GM19099 (cell line): ENCODE measurements around the gene PDZD11.
A peak's percentile ranks its signal among the peaks of the same experiment; 100 is the strongest.

ENCODE experiments used
- POLR2A ChIP-seq: IDR thresholded peaks from 3 replicates; pipeline ENCODE4 v1.6.1; 2011; ENCODE audit warnings: low read depth; ENCODE audit not compliant: insufficient read length; ENCODE audit errors: extremely low read depth

The PDZD11 gene

GRCh38 chrX:70289793-70290770, at the start of gene PDZD11, which contains the start of gene KIF4A:
Gene PDZD11, minus strand, starts transcription at chrX:70289927. Its CDS starts 586 bp downstream, at chrX:70289341.
Gene KIF4A, plus strand, starts transcription at chrX:70290104. Its CDS starts 355 bp downstream, at chrX:70290459.
- peak; percentile 86 for TF ChIP-seq POLR2A

- no peak for TF ChIP-seq POLR2A
These were observed 48.6 kb upstream of the PDZD11 start for GRCh38 chrX:70338290-70338689.

- no peak for TF ChIP-seq POLR2A
These were observed 47.0 kb upstream of the PDZD11 start for GRCh38 chrX:70336767-70337166.

- TF ChIP-seq POLR2A = no peak
These were observed 42.9 kb upstream of the PDZD11 start for GRCh38 chrX:70332600-70332999.

- TF ChIP-seq POLR2A = no peak
These were observed 41.4 kb upstream of the PDZD11 start for GRCh38 chrX:70331161-70331560.

GRCh38 chrX:70324326-70324725, 34.6 kb upstream of the PDZD11 start:
- no peak for TF ChIP-seq POLR2A

- no peak for TF ChIP-seq POLR2A
These were observed 33.1 kb upstream of the PDZD11 start for GRCh38 chrX:70322784-70323183.

- TF ChIP-seq POLR2A = no peak
These were observed 23.8 kb upstream of the PDZD11 start for GRCh38 chrX:70313503-70313902.

- no peak for TF ChIP-seq POLR2A
These were observed 12.0 kb upstream of the PDZD11 start for GRCh38 chrX:70301716-70302115.

- TF ChIP-seq POLR2A = no peak
These were observed 3.9 kb upstream of the PDZD11 start for GRCh38 chrX:70293621-70294020.

GRCh38 chrX:70292788-70293187, 3.1 kb upstream of the PDZD11 start:
- TF ChIP-seq POLR2A = no peak

GRCh38 chrX:70289168-70289792, 447 bp downstream of the PDZD11 start:
- no peak for TF ChIP-seq POLR2A

- TF ChIP-seq POLR2A = no peak
These were observed 7.8 kb downstream of the PDZD11 start, which contains the start of gene RAB41 for GRCh38 chrX:70281951-70282350. Gene RAB41, plus strand, starts transcription at chrX:70282172. Its CDS starts 46 bp downstream, at chrX:70282218.

GRCh38 chrX:70280573-70280972, 9.2 kb downstream of the PDZD11 start:
- no peak for TF ChIP-seq POLR2A

GRCh38 chrX:70279081-70279480, 10.6 kb downstream of the PDZD11 start:
- no peak for TF ChIP-seq POLR2A

- no peak for TF ChIP-seq POLR2A
These were observed 21.7 kb downstream of the PDZD11 start, which contains the start of gene ARR3 for GRCh38 chrX:70268034-70268433. Gene ARR3, plus strand, starts transcription at chrX:70268334. Its CDS starts 1,052 bp downstream, at chrX:70269386.
